ES-I3 (cell line): Measurements from ENCODE around the gene UBE4A.

Experiments
- H3K36me3 ChIP-seq: 2 replicates; pipeline ENCODE4 v1.6.1; 2013; ENCODE audit warnings: mild to moderate bottlenecking, low read length, control low read depth, moderate library complexity; ENCODE audit not compliant: insufficient read depth
- H3K4me1 ChIP-seq: 2 replicates; pipeline ENCODE4 v1.6.1; 2013; ENCODE audit warnings: mild to moderate bottlenecking, control low read depth, low read length; ENCODE audit not compliant: insufficient read depth
- H3K9ac ChIP-seq: 2 replicates; pipeline ENCODE4 v1.6.1; 2013; ENCODE audit warnings: low read depth, mild to moderate bottlenecking, low read length, moderate library complexity
- H3K9me3 ChIP-seq: 2 replicates; pipeline ENCODE4 v1.6.1; 2013; ENCODE audit warnings: mild to moderate bottlenecking, low read length, moderate library complexity; ENCODE audit not compliant: control insufficient read depth, insufficient read depth

Gene UBE4A

DNA sequence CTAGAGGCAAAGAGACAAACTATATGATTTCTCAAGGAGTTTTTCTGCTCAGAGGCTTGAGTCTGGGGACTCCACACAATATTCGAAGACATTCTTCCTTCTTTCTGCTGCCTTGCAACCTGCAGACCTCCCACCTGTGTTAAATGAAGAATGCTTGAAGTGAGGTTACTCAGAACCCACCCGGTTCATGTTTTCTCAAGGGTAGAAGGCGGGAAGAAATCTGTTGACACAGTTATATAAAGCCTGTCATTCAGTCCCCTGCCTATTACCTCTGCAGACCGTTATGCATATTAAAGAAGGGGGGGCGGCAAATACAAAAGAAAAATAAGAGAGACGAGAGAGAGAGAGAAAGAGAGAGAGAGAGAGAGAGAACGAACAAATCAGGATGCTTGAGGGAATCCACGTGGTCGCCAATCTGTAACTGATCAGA is 74.7 kb downstream of the UBE4A start:
- H3K4me1 ChIP-seq = peaks cover under 1% of the 10 kb centered on the region; the same call in 1 of the 2 replicates
- H3K36me3 ChIP-seq = no peaks in the 10 kb centered on the region
- H3K9ac ChIP-seq = peak overlapping the region; percentile 94
- no peaks in the 10 kb centered on the region for H3K9me3 ChIP-seq

DNA sequence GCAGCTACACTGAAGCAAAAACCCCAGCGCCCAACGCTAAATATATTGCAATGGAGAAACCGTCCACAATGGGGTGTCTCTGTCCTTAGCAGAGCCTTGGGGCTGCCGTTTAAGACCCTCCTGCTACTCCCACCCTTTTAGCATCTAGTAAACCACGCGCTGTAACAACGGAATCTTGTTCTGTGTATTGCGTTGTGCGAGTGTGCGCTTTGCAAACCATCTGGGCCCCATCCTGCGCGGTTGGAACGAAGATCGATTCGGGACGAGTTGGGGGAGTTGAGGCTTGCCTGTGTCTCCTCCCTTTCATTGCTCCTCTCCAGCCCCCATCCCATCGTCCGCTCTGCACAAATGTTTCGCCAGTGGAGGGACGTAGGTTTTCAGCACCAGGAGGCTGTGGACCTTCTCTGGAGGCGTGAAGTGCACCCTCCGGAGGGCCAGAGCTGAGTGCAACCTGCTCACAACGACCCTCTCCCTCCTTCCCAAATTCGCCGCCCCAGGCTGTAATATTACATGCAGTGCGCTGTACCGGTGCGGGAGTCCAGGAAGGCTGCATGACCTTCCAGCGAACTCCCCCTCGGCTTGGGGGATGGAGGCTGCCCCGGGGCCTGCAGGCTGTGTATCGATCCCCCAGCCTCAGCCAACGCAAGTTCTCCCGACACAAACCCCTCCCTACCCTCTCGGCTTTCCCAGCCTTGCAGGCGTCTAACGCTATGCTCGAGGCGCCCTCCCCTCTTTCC is 75.3 kb downstream of the UBE4A start:
- Histone ChIP-seq H3K9me3 (no peaks in the 10 kb centered on the region), H3K9ac (peak overlapping the region; percentile 94), H3K36me3 (no peaks in the 10 kb centered on the region; the same call in 1 of the 2 replicates), H3K4me1 (peaks cover 4% of the 10 kb centered on the region; the same call in 1 of the 2 replicates)

DNA sequence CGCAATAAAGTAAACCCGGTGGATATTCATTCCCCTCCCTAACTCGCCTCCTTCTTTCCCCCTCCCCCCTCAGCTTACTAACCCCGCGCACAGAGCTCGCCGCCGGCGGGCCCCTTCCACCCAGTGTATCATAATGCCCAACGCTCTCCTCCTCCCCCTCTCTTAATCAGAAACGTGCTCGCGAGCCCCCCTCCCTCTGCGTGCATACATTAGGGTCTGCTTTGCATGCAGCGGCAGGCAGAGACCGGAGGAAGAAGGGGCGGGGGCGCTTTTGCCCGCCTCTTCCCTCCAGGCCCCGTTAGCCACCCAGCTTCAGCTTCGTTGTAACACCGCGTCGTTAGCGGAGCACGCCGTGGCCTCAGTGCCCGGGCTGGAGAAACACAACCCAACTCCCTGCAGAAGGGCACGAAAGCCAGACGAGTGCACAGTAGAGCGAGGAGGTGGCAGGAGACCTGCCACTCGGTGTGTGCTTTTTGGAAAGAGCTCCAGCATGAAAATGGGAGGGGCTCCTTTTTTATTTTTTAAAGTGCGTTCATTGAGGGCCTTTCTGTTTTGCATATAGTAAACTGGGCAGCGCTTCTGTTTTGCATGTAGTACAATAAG is 76.0 kb downstream of the UBE4A start:
- Histone ChIP-seq H3K36me3 (no peaks in the 10 kb centered on the region; the same call in 1 of the 2 replicates), H3K9ac (peak overlapping the region; percentile 94), H3K9me3 (no peaks in the 10 kb centered on the region), H3K4me1 (peaks cover 9% of the 10 kb centered on the region; the same call in 1 of the 2 replicates)

DNA sequence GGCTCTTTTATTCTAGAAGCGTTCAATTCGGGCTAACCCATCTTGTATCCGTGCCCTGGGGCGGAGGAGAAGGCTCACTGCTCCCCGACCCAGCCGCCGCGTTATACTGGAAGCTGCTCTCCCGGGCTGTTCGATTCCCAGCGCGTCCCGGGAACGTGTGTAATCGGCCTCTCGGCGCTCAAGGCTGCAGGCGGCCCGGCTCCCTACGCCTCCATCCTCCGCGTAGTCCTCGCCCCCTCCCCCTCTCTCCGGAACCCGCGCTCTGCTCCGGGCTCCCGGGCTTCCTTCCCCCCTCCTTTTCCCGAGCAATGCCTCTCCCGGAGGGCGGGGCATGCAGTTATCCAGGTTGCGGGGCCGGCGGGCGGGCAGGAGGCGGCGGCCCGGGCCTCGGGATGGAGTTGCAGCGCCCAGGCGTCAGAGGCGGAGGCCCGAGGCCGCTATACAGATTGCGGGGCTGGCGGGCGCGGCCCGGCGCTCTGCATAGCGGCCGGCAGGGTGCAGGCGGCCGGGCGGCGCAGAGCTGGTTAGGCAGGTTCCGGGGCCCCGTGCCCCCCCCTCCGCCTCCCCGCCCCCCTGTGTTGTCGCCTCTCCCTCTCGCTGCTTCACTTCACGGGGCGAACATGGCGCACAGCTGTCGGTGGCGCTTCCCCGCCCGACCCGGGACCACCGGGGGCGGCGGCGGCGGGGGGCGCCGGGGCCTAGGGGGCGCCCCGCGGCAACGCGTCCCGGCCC is 76.7 kb downstream of the UBE4A start, which contains the start of gene KMT2A:
TSS of gene KMT2A (plus strand) at position 600 of the 732 bp plus-strand sequence. CDS start at position 621, 21 bp downstream.
- H3K36me3 ChIP-seq = no peaks in the 10 kb centered on the region; the same call in 1 of the 2 replicates
- H3K4me1 ChIP-seq = peaks cover 9% of the 10 kb centered on the region; the same call in 1 of the 2 replicates
- H3K9me3 ChIP-seq = no peaks in the 10 kb centered on the region
- H3K9ac ChIP-seq = peak within 1 kb of the TSS; percentile 94

DNA sequence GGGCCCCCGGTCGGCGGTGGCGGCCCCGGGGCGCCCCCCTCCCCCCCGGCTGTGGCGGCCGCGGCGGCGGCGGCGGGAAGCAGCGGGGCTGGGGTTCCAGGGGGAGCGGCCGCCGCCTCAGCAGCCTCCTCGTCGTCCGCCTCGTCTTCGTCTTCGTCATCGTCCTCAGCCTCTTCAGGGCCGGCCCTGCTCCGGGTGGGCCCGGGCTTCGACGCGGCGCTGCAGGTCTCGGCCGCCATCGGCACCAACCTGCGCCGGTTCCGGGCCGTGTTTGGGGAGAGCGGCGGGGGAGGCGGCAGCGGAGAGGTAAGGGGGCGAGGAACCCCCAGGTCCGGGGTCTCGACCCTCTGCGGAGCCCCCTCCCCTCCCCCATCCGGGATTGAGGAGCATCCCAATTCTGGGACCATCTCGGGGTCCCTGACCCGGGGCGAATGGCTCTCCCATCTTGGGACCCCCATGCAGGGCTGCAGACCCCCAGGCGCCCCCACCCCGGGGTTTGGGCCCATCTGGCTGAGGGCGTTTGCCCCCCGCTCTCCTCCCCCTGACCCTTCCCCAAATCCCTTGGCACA is 77.3 kb downstream of the UBE4A start:
- Histone ChIP-seq H3K4me1 (peaks cover 9% of the 10 kb centered on the region; the same call in 1 of the 2 replicates), H3K9me3 (no peaks in the 10 kb centered on the region), H3K36me3 (no peaks in the 10 kb centered on the region; the same call in 1 of the 2 replicates), H3K9ac (peak overlapping the region; percentile 65)

DNA sequence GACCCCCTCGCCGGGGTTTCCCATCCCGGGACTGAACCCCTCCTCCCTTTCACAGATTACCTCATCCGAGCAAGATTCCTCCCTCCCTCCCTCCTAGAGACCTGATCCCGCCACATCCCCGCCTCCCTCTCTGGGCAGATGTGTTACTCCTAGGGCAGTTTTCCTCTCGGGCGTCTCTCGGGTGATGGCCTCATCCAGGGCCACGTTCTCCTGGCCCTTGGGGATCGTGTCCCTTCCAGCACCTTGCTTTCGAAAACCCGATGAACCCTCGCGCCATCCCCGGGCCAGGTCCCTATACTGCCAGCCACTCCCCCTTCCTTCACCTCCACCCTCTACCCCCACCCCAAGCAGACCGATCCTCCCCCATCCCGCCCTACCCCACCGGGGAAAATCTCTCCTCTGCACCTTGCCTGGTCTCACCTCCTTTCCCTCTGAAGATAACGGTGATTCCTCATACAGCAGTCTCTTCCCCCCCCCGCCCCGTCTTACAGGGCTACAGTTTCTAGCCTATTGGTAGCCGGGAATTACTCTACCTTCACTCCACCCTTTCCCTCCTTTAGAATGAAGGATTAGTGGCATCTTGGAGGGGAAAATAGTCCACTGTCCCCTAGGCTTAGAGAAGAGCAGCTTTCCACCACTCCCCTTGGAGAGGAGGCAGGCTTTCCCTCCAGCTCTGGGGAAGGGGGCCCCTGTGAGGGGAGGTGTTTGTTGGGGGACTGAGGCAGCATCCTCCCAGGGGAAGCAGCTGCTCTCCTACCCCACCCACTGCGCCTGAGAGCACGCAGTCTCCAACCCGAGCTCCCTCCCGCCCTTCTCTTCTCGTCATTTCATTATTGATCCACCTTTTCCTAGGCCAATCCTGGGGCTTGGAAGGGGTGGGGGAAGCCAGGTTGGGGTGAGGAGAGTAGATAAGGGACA is 78.1 kb downstream of the UBE4A start:
- Histone ChIP-seq H3K36me3 (no peaks in the 10 kb centered on the region; the same call in 1 of the 2 replicates), H3K9me3 (no peaks in the 10 kb centered on the region), H3K9ac (peak overlapping the region; percentile 65), H3K4me1 (peaks cover 9% of the 10 kb centered on the region)

DNA sequence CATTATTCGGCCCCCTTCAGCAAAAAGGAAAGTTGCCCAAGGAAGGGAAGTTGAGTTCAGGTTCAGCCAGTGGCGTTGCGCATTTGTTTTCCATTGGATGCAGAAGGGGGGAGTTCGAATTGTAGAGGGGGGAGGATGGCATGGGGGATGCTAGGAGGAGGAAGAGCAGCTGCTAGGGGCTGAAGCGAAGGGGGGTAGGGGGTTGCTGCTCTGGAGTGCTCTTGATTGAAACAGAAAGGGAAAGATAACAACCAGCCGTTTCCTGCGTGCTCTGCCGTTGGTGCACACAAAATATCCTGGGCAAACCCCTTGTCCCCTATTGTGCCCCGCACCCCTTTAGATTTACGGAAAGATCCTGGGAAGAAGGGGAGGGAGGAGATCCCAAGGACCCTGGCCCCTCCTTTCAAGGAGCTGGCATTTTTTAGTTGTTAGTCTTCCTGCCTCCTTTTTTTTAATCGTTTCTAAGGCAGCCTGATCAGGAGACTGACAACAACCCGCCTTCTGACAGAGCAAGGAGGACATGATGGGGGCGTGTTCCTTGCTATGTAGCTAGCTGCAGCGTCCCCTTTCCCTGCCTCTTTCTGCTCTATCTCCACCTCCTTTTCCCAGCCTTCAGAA is 79.0 kb downstream of the UBE4A start:
- Histone ChIP-seq H3K9me3 (no peaks in the 10 kb centered on the region), H3K4me1 (peaks cover 9% of the 10 kb centered on the region), H3K36me3 (no peaks in the 10 kb centered on the region; the same call in 1 of the 2 replicates), H3K9ac (peak overlapping the region; percentile 65; the same call in 1 of the 2 replicates)

DNA sequence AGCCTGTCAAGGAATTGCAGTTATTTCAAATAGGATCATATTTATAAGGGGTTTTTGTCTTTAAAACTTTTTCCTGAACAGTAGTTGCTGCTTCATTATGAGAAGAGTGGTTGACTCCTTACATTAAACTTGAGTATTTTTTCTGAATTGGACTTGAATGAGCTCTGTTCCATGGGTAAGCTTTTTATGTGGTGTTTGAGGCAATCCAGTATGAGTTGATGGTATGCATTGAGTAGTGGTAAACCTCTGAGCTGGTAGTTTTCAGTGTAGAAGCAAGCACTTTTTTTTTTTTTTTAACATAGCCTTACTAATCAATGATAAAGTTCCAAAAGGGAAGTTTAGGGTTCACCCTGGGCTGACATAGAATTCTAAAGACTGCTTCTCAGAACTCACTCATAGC is 80.2 kb downstream of the UBE4A start:
- Histone ChIP-seq H3K4me1 (peaks cover 9% of the 10 kb centered on the region), H3K9ac (no peak overlapping the region), H3K9me3 (no peaks in the 10 kb centered on the region), H3K36me3 (no peaks in the 10 kb centered on the region; the same call in 1 of the 2 replicates)

DNA sequence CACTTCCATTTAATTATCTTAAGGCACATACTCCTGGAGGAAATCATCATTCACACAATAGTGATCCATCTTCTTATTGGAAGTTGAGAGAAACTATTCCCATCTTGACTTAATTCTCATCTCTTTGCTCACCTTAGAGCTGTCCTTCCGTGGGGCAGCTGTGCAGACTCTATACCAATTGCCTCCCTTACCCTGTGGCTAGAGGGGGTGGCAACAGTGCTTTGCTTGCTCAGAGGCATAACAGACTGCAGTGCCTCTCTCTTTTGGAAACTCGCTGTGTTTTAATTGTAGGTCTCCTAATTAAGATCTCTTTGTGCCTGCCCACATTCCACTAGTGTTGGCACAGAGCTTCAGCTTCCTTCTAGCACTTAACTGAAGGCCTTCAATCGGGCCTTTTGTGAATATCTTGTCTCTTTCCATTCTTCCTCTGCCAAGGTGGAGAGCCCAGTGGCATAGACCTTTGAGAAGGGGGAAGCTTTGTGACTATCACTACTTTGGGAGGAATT is 82.4 kb downstream of the UBE4A start:
- Histone ChIP-seq H3K9ac (no peak overlapping the region), H3K4me1 (peaks cover 9% of the 10 kb centered on the region), H3K9me3 (no peaks in the 10 kb centered on the region), H3K36me3 (no peaks in the 10 kb centered on the region; the same call in 1 of the 2 replicates)

DNA sequence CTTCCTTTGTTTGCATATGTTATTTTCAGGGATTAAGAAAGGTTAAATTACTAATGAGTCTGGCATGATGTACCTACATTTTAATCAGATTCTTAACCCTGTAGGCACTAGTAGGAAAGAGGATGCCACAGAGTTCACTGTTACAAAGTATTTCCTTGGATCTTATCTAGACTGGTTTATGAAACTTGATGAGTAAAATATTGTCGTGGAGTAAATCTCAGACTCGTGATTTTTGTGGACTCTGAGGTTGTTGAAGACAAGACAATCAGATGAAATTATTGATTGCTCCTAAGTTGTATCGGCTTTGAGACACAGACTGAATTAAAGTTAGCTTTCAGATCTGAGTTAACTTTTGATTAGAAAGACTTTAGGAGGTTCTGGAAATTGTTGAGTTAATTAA is 82.9 kb downstream of the UBE4A start:
- no peaks in the 10 kb centered on the region for H3K9me3 ChIP-seq
- H3K4me1 ChIP-seq = peaks cover 9% of the 10 kb centered on the region
- H3K36me3 ChIP-seq = no peaks in the 10 kb centered on the region; the same call in 1 of the 2 replicates
- H3K9ac ChIP-seq = no peak overlapping the region

DNA sequence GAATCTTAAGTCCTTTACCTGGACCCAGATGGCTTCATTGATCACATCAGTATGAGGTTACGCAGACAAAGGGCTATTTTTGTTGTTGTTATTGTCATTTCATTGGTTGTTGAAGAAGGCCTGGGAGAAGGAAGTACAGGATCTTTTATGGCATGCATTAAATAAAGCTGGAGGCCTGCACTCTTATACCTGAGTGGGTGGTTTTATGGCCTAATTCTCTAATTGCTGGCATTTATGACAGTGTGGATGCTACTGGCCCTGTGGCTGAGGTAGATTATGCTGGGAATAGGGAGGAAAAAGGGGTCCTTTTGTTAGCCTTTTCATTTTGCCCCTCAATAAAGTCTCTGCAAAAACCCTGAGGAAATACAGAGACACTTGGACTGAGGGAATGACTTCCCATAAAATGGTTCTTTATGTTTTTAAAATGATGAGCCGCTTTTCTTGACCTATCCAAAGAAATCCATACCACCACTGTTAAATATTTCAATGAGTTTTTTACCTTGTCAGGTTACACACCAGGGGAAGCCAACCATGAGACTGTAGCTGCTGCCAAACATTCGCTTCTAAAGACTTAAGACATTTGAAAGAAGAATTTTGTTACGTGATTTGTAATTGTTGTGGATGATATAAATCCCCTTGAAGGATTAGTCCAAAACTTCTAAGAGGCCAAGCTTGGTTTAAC is 83.6 kb downstream of the UBE4A start:
- Histone ChIP-seq H3K4me1 (peaks cover 9% of the 10 kb centered on the region), H3K9ac (no peak overlapping the region), H3K9me3 (no peaks in the 10 kb centered on the region), H3K36me3 (no peaks in the 10 kb centered on the region; the same call in 1 of the 2 replicates)

DNA sequence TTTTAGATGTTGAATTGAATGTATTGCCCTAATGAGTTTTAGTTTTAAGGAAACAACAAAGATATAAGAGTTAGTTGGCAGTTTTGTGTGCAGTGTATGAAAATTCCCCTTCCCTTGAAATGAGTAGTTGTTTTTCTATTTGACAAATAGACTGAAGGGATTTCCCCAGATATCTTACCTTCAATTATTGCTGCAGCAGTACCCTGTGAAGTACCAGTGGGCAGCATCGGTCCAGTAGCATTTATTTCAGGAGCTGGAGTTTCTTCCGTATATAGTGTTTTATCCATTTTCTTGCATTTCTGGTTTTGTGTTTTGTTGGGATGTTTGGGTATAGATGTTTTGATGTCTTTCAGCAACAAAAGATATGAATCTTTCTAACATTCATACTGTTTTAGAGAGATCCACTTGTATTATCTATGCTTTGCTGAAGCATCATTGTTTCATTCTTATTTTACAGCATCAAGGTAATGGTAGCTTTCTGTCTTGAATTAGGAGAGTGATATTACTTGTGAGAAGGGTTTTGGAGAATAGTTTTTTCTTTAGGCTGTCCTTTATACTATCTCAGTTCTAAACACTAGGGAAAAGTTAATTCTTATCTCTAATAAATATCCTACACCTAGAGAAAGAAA is 84.3 kb downstream of the UBE4A start:
- no peak overlapping the region for H3K9ac ChIP-seq
- H3K4me1 ChIP-seq = peaks cover 9% of the 10 kb centered on the region
- no peaks in the 10 kb centered on the region for H3K9me3 ChIP-seq
- H3K36me3 ChIP-seq = no peaks in the 10 kb centered on the region; the same call in 1 of the 2 replicates
